OCI-LY7 (cell line): ENCODE results near the gene NHS. TPM values are rescaled to one million over a fixed set of nuclear protein-coding genes. Genes with fewer than 3 reads are reported as not detected.

Source experiments
- BruUV-seq: library from RNA; stranded (reverse); fragments of 400-500 nt; replicated peaks from 2 replicates; lab custom pipeline; 2021; lab: Mats Ljungman, UMichigan
- CTCF ChIA-PET: fragments of 300-600 bp; sonication (Branson Sonifier 250); formaldehyde crosslinking; loops from one replicate; lab custom pipeline; 2022; ENCODE audit warnings: antibody characterized with exemption; ENCODE audit not compliant: unreplicated experiment; lab: Charles Lee
- POLR2A ChIA-PET: fragments of 300-600 bp; sonication (Branson Sonifier 250); formaldehyde crosslinking; loops from one replicate; lab custom pipeline; 2022; ENCODE audit warnings: antibody characterized with exemption; lab: Charles Lee
- DNase-seq: peaks from one replicate; pipeline ENCODE4 v3.0.0-alpha.2; 2015; ENCODE audit warnings: low spot score
- H2AFZ ChIP-seq: fragments of 200-600 bp; sonication (generic), shearing (Covaris generic); 2 replicates; pipeline ENCODE4 v1.6.1; 2014; ENCODE audit warnings: mild to moderate bottlenecking, antibody characterized with exemption, low read length, moderate library complexity
- H3K27ac ChIP-seq: fragments of 200-600 bp; sonication (generic); 2 replicates; pipeline ENCODE4 v1.5.1; 2014; ENCODE audit warnings: mixed run types, low read depth, mild to moderate bottlenecking, moderate library complexity, low read length, inconsistent platforms; ENCODE audit not compliant: poor library complexity, severe bottlenecking
- H3K36me3 ChIP-seq: fragments of 200-600 bp; sonication (generic); 2 replicates; pipeline ENCODE4 v1.6.1; 2014; ENCODE audit warnings: mild to moderate bottlenecking, antibody characterized with exemption, low read length, moderate library complexity, mixed read lengths; ENCODE audit not compliant: insufficient read depth
- H3K4me1 ChIP-seq: fragments of 200-600 bp; sonication (generic); 2 replicates; pipeline ENCODE4 v1.5.1; 2014; ENCODE audit warnings: mild to moderate bottlenecking, low read length; ENCODE audit not compliant: insufficient read depth, poor library complexity, severe bottlenecking
- H3K4me2 ChIP-seq: fragments of 200-600 bp; sonication (generic); 2 replicates; pipeline ENCODE4 v1.6.1; 2014; ENCODE audit warnings: mild to moderate bottlenecking, low read length
- H3K4me3 ChIP-seq: fragments of 200-600 bp; sonication (generic); 2 replicates; pipeline ENCODE4 v1.5.1; 2014; ENCODE audit warnings: mild to moderate bottlenecking, low read depth, low read length; ENCODE audit not compliant: poor library complexity, severe bottlenecking
- H3K79me2 ChIP-seq: fragments of 200-600 bp; sonication (generic); 2 replicates; pipeline ENCODE4 v1.6.1; 2016; ENCODE audit warnings: low read depth, mild to moderate bottlenecking, low read length, moderate library complexity, mixed read lengths; ENCODE audit not compliant: insufficient read depth
- H3K9me2 ChIP-seq: fragments of 200-600 bp; sonication (generic); 2 replicates; pipeline ENCODE4 v1.6.1; 2016; ENCODE audit warnings: mild to moderate bottlenecking, low read length, mixed read lengths; ENCODE audit not compliant: insufficient read depth
- H3K9me3 ChIP-seq: fragments of 200-600 bp; sonication (generic); 2 replicates; pipeline ENCODE4 v1.6.1; 2014; ENCODE audit warnings: mild to moderate bottlenecking, mixed run types, low read length, mixed read lengths
- H4K20me1 ChIP-seq: fragments of 200-600 bp; sonication (generic); 2 replicates; pipeline ENCODE4 v1.6.1; 2014; ENCODE audit warnings: mild to moderate bottlenecking, antibody characterized with exemption, low read length, moderate library complexity, mixed read lengths; ENCODE audit not compliant: insufficient read depth
- EZH2phosphoT487 ChIP-seq: fragments of 200-600 bp; sonication (generic); IDR thresholded peaks from 2 replicates; pipeline ENCODE4 v1.6.1; 2018; ENCODE audit warnings: low read depth, borderline replicate concordance, mild to moderate bottlenecking, mixed run types, antibody characterized with exemption, low read length, moderate library complexity, mixed read lengths
- intact Hi-C: fragments of 100-400 bp; cut with micrococcal nuclease; formaldehyde crosslinking; loops from one replicate; pipeline ENCODE4 v1.10.0; 2022; ENCODE audit not compliant: unreplicated experiment
- total RNA-seq, 2 experiments: library from RNA; depleted of rRNA in 1 of 2; stranded (reverse); fragments of >200 nt in 1 of 2; shearing (Covaris generic) in 1 of 2; gene quantifications; 2 replicates each; pipeline ENCODE4 v1.2.3, GENCODE V29; 2014 to 2022
- TF ChIP-seq, protein P1 (sequence below): fragments of 200-600 bp; sonication (generic); conservative IDR thresholded peaks from 2 replicates; pipeline ENCODE4 v1.5.1; 2014; ENCODE audit warnings: mild to moderate bottlenecking, antibody characterized with exemption, low read length, moderate library complexity, mixed read lengths

Gene NHS
- total RNA-seq, 2 experiments from 2014 or later: not detected

GRCh38 chrX:17613979-17614588 lies 239.1 kb downstream of the NHS start:
- H3K27ac ChIP-seq: no peak overlapping the region
- ChIA-PET CTCF (no interaction called here), POLR2A (interaction anchor here (0.6 kb wide), 1 partner anchor 426 kb away, joined by 3 read pairs; no protein-coding TSS in a partner anchor)
- no peaks in the 10 kb centered on the region for H3K79me2 ChIP-seq
- intact Hi-C loops: no loop called here
- no peak overlapping the region for H2AFZ ChIP-seq
- TF ChIP-seq, protein P1, sequence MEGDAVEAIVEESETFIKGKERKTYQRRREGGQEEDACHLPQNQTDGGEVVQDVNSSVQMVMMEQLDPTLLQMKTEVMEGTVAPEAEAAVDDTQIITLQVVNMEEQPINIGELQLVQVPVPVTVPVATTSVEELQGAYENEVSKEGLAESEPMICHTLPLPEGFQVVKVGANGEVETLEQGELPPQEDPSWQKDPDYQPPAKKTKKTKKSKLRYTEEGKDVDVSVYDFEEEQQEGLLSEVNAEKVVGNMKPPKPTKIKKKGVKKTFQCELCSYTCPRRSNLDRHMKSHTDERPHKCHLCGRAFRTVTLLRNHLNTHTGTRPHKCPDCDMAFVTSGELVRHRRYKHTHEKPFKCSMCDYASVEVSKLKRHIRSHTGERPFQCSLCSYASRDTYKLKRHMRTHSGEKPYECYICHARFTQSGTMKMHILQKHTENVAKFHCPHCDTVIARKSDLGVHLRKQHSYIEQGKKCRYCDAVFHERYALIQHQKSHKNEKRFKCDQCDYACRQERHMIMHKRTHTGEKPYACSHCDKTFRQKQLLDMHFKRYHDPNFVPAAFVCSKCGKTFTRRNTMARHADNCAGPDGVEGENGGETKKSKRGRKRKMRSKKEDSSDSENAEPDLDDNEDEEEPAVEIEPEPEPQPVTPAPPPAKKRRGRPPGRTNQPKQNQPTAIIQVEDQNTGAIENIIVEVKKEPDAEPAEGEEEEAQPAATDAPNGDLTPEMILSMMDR: no peak
- TF ChIP-seq EZH2phosphoT487: no peak
- BruUV-seq: no TSS peak
- no peak overlapping the region for H3K4me2 ChIP-seq
- no peak for DNase-seq
- no peaks in the 10 kb centered on the region for H3K4me1 ChIP-seq
- no peaks in the 10 kb centered on the region for H3K36me3 ChIP-seq
- H3K4me3 ChIP-seq: no peak overlapping the region
- H4K20me1 ChIP-seq: no peaks in the 10 kb centered on the region
- no peaks in the 10 kb centered on the region for H3K9me2 ChIP-seq
- H3K9me3 ChIP-seq: no peaks in the 10 kb centered on the region

DNA sequence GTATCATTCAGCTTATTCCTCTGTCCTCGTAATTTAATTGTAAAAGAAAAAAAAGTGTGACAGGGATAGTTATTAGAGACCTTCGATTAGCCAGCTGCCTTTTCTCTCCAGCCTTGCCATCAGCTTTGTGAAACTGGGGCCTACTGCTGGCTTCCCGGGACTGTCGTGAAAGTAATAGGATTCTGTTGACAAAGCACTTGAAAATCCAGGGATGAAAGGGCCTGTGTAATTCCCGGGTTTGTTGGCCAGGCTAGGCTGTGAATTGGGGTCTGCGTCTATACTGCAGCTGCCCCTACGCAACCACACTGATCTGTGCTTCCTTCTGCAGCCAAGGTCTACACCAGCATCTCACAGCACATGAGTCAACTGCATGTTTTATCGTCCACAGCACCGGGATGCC lies 241.9 kb downstream of the NHS start:
- H3K4me2 ChIP-seq: no peak overlapping the region
- no peak overlapping the region for H2AFZ ChIP-seq
- H3K9me2 ChIP-seq: no peaks in the 10 kb centered on the region
- DNase-seq: no peak
- H3K4me1 ChIP-seq: no peaks in the 10 kb centered on the region
- no peaks in the 10 kb centered on the region for H4K20me1 ChIP-seq
- TF ChIP-seq, protein P1: no peak
- no peak for TF ChIP-seq EZH2phosphoT487
- ChIA-PET CTCF (no interaction called here), POLR2A (no interaction called here)
- intact Hi-C loops: no loop called here
- no peak overlapping the region for H3K27ac ChIP-seq
- no peaks in the 10 kb centered on the region for H3K9me3 ChIP-seq
- no peak overlapping the region for H3K4me3 ChIP-seq
- no peaks in the 10 kb centered on the region for H3K79me2 ChIP-seq
- no TSS peak for BruUV-seq
- H3K36me3 ChIP-seq: no peaks in the 10 kb centered on the region

DNA sequence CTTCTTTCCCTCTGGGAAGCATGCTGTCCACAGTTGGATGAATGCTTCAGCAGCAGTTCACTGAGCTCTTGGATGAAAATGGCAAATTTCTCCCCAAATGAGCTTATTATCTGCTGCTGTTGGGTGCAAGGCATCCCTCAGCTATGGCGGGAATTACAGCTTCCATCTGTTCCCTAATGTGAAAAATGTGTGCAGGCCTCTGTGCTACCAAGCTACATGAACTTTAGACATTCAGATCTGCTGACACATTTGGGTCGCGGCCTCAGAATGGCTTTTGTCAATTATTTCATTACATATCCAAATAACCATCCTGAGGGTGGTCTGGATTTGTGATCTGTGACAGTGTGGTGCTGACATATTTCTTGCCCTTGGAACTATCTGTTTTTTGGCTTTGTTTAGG lies 242.8 kb downstream of the NHS start:
- Histone ChIP-seq H3K4me2 (no peak overlapping the region), H3K4me3 (no peak overlapping the region), H4K20me1 (no peaks in the 10 kb centered on the region), H3K9me2 (no peaks in the 10 kb centered on the region), H3K36me3 (no peaks in the 10 kb centered on the region), H2AFZ (no peak overlapping the region), H3K9me3 (no peaks in the 10 kb centered on the region), H3K27ac (no peak overlapping the region), H3K4me1 (no peaks in the 10 kb centered on the region), H3K79me2 (no peaks in the 10 kb centered on the region)
- no peak for DNase-seq
- CTCF ChIA-PET: no interaction called here
- intact Hi-C loops: no loop called here
- TF ChIP-seq, protein P1: no peak
- TF ChIP-seq EZH2phosphoT487: no peak
- BruUV-seq: no TSS peak
- POLR2A ChIA-PET: no interaction called here
